HEK293 (cell line): Measurements from ENCODE around the gene COX6A1.

ENCODE experiments used
- AEBP2 ChIP-seq: fragments of 450-650 bp; formaldehyde crosslinking; IDR thresholded peaks from 2 replicates; pipeline ENCODE4 v1.5.1; 2016; ENCODE audit warnings: missing biosample characterization, missing genetic modification characterization, borderline replicate concordance
- BCL11A ChIP-seq: fragments of 450-650 bp; formaldehyde crosslinking; IDR thresholded peaks from 2 replicates; pipeline ENCODE4 v1.5.1; 2016; ENCODE audit warnings: low read depth, missing biosample characterization, missing genetic modification characterization
- BCL11B ChIP-seq: fragments of 450-650 bp; formaldehyde crosslinking; IDR thresholded peaks from 2 replicates; pipeline ENCODE4 v1.5.1; 2016; ENCODE audit warnings: low read depth, missing biosample characterization, missing genetic modification characterization
- EGR2 ChIP-seq: fragments of 450-650 bp; formaldehyde crosslinking; IDR thresholded peaks from 2 replicates; pipeline ENCODE4 v1.5.1; 2016; ENCODE audit warnings: low read depth, missing biosample characterization, missing genetic modification characterization
- ELK4 ChIP-seq: IDR thresholded peaks from 2 replicates; pipeline ENCODE4 v1.6.1; 2011; ENCODE audit warnings: mild to moderate bottlenecking, low read depth, low read length, borderline replicate concordance
- GFI1B ChIP-seq: fragments of 450-650 bp; formaldehyde crosslinking; IDR thresholded peaks from 2 replicates; pipeline ENCODE4 v1.5.1; 2016; ENCODE audit warnings: missing biosample characterization, missing genetic modification characterization
- KLF10 ChIP-seq: fragments of 450-650 bp; IDR thresholded peaks from 2 replicates; pipeline ENCODE4 v1.5.1; 2018; ENCODE audit warnings: missing biosample characterization, mild to moderate bottlenecking, missing genetic modification characterization
- OVOL3 ChIP-seq: fragments of 450-650 bp; formaldehyde crosslinking; IDR thresholded peaks from 2 replicates; pipeline ENCODE4 v1.5.1; 2016; ENCODE audit warnings: missing biosample characterization, missing genetic modification characterization
- PRDM4 ChIP-seq: fragments of 450-650 bp; formaldehyde crosslinking; IDR thresholded peaks from 2 replicates; pipeline ENCODE4 v1.5.1; 2017; ENCODE audit warnings: missing biosample characterization, missing genetic modification characterization
- SP2 ChIP-seq: fragments of 450-650 bp; formaldehyde crosslinking; IDR thresholded peaks from 2 replicates; pipeline ENCODE4 v1.5.1; 2016; ENCODE audit warnings: missing biosample characterization, missing genetic modification characterization
- WT1 ChIP-seq: fragments of 450-650 bp; formaldehyde crosslinking; IDR thresholded peaks from 2 replicates; pipeline ENCODE4 v1.5.1; 2016; ENCODE audit warnings: missing biosample characterization, missing genetic modification characterization
- ZFP37 ChIP-seq: fragments of 450-650 bp; formaldehyde crosslinking; IDR thresholded peaks from 2 replicates; pipeline ENCODE4 v1.5.1; 2016; ENCODE audit warnings: missing biosample characterization, missing genetic modification characterization
- ZNF23 ChIP-seq: fragments of 450-650 bp; formaldehyde crosslinking; IDR thresholded peaks from 2 replicates; pipeline ENCODE4 v1.5.1; 2016; ENCODE audit warnings: missing biosample characterization, missing genetic modification characterization, borderline replicate concordance
- ZNF248 ChIP-seq: fragments of 450-650 bp; formaldehyde crosslinking; IDR thresholded peaks from 2 replicates; pipeline ENCODE4 v1.5.1; 2017; ENCODE audit warnings: missing biosample characterization, missing genetic modification characterization
- ZNF266 ChIP-seq: fragments of 450-650 bp; formaldehyde crosslinking; IDR thresholded peaks from 2 replicates; pipeline ENCODE4 v1.5.1; 2016; ENCODE audit warnings: missing biosample characterization, missing genetic modification characterization, low read depth
- ZNF274 ChIP-seq, 2 experiments: fragments of 200-500 bp in 1 of 2; fragments of 450-650 bp in 1 of 2; sonication (Bioruptor generic) in 1 of 2; formaldehyde crosslinking in 1 of 2; IDR thresholded peaks; 2 replicates each; pipeline versions ENCODE4 v1.5.1 to v1.6.1; 2014 to 2016; ENCODE audit warnings: borderline replicate concordance in 1 of 2, inconsistent platforms in 1 of 2, low read length in 1 of 2, missing biosample characterization in 1 of 2, missing genetic modification characterization in 1 of 2
- ZNF311 ChIP-seq: fragments of 450-650 bp; formaldehyde crosslinking; IDR thresholded peaks from 2 replicates; pipeline ENCODE4 v1.5.1; 2017; ENCODE audit warnings: missing biosample characterization, missing genetic modification characterization, borderline replicate concordance
- ZNF404 ChIP-seq: fragments of 450-650 bp; formaldehyde crosslinking; IDR thresholded peaks from 2 replicates; pipeline ENCODE4 v1.5.1; 2017; ENCODE audit warnings: missing biosample characterization, missing genetic modification characterization
- ZNF513 ChIP-seq: fragments of 450-650 bp; IDR thresholded peaks from 2 replicates; pipeline ENCODE4 v1.5.1; 2018; ENCODE audit warnings: missing biosample characterization, missing genetic modification characterization
- ZNF518A ChIP-seq: fragments of 450-650 bp; formaldehyde crosslinking; conservative IDR thresholded peaks from 2 replicates; pipeline ENCODE4 v1.5.1; 2016; ENCODE audit warnings: low read depth, missing biosample characterization, missing genetic modification characterization
- ZNF548 ChIP-seq: fragments of 450-650 bp; formaldehyde crosslinking; IDR thresholded peaks from 2 replicates; pipeline ENCODE4 v1.5.1; 2016; ENCODE audit warnings: missing biosample characterization, missing genetic modification characterization
- ZNF596 ChIP-seq: fragments of 450-650 bp; IDR thresholded peaks from 2 replicates; pipeline ENCODE4 v1.5.0; 2018; ENCODE audit warnings: missing biosample characterization, mild to moderate bottlenecking, missing genetic modification characterization, moderate library complexity
- ZNF621 ChIP-seq: fragments of 450-650 bp; formaldehyde crosslinking; IDR thresholded peaks from 2 replicates; pipeline ENCODE4 v1.5.1; 2017; ENCODE audit warnings: missing biosample characterization, missing genetic modification characterization
- ZNF776 ChIP-seq: fragments of 450-650 bp; formaldehyde crosslinking; IDR thresholded peaks from 2 replicates; pipeline ENCODE4 v1.5.0; 2017; ENCODE audit warnings: missing biosample characterization, missing genetic modification characterization, borderline replicate concordance
- ZNF777 ChIP-seq: fragments of 450-650 bp; formaldehyde crosslinking; IDR thresholded peaks from 2 replicates; pipeline ENCODE4 v1.5.1; 2017; ENCODE audit warnings: missing biosample characterization, missing genetic modification characterization, borderline replicate concordance
- ZSCAN23 ChIP-seq: fragments of 450-650 bp; formaldehyde crosslinking; IDR thresholded peaks from 2 replicates; pipeline ENCODE4 v1.5.1; 2016; ENCODE audit warnings: missing biosample characterization, missing genetic modification characterization

COX6A1 gene

GRCh38 chr12:120445911-120446843 is 8.3 kb downstream of the COX6A1 start, which contains the start of the genes GATC and TRIAP1 (continued):
- 0 out of 2 replicates have a peak, but pooled peaks have one; percentile 18 for TF ChIP-seq OVOL3 (tag by site-specific recombination)
- peak; percentile 97 for TF ChIP-seq ZFP37
- TF ChIP-seq ZNF621 (tag by site-specific recombination): no peak
- TF ChIP-seq SP2: peak; percentile 66
- TF ChIP-seq GFI1B (tag by site-specific recombination): no peak
- TF ChIP-seq EGR2 (tag by site-specific recombination): peak; percentile 90
- no peak for TF ChIP-seq ZNF23 (tag by site-specific recombination)
- TF ChIP-seq ZNF266 (tag by site-specific recombination): no peak
- TF ChIP-seq KLF10 (tag by site-specific recombination): 0 out of 2 replicates have a peak, but pooled peaks have one; percentile 14
- no peak for TF ChIP-seq BCL11B (tag by site-specific recombination)
- no peak; the same call in 1 of the 2 replicates for TF ChIP-seq AEBP2 (tag by site-specific recombination)
- TF ChIP-seq PRDM4 (tag by site-specific recombination): peak; percentile 72
- peak; percentile 70; the same call in 1 of the 2 replicates for TF ChIP-seq WT1 (tag by site-specific recombination)
- TF ChIP-seq ZNF404 (tag by site-specific recombination): no peak
- no peak for TF ChIP-seq ZNF548
- TF ChIP-seq ZNF274 (IDR thresholded peaks at IDR 0.05; ENCODE audit: low read length): no peak
- no peak for TF ChIP-seq ZNF274 (tag by site-specific recombination; IDR thresholded peaks at IDR 0.05; ENCODE audit: borderline replicate concordance)
- TF ChIP-seq ELK4: no peak
- TF ChIP-seq ZSCAN23 (tag by site-specific recombination): peak; percentile 90; the same call in 1 of the 2 replicates
- no peak for TF ChIP-seq ZNF513 (tag by site-specific recombination)
- TF ChIP-seq ZNF518A (tag by site-specific recombination): no peak
- no peak for TF ChIP-seq ZNF248
- TF ChIP-seq ZNF776: no peak
- peak; percentile 61; the same call in 1 of the 2 replicates for TF ChIP-seq BCL11A (tag by site-specific recombination)
- peak; percentile 35; the same call in 1 of the 2 replicates for TF ChIP-seq ZNF777
- no peak for TF ChIP-seq ZNF596 (tag by site-specific recombination)
- no peak for TF ChIP-seq ZNF311 (tag by site-specific recombination)
